Fibroblast of skin of back (primary cell): ENCODE measurements around the gene MYO7A.

Experiments
- DNase-seq: peaks from one replicate; pipeline ENCODE4 v3.0.0-alpha.2; 2013

Gene MYO7A

GRCh38 chr11:77217156-77217555 lies 89.1 kb downstream of the MYO7A start:
- no peak for DNase-seq

GRCh38 chr11:77223797-77224196 lies 95.8 kb downstream of the MYO7A start:
- no peak for DNase-seq

GRCh38 chr11:77230878-77231605 lies 103.0 kb downstream of the MYO7A start:
- no peak for DNase-seq

- DNase-seq, result no peak
These were observed 103.8 kb downstream of the MYO7A start for GRCh38 chr11:77231800-77232199.

- DNase-seq, result no peak
These were observed 104.2 kb downstream of the MYO7A start for GRCh38 chr11:77232242-77232641.

- DNase-seq, result no peak
These were observed 105.0 kb downstream of the MYO7A start for GRCh38 chr11:77233011-77233410.

- peak; percentile 19 for DNase-seq
These were observed 108.9 kb downstream of the MYO7A start for GRCh38 chr11:77236901-77237300.

GRCh38 chr11:77244277-77245027 lies 116.4 kb downstream of the MYO7A start:
- peak; percentile 85 for DNase-seq

- DNase-seq, result peak; percentile 26
These were observed 121.4 kb downstream of the MYO7A start for GRCh38 chr11:77249427-77249826.

GRCh38 chr11:77250881-77251640 lies 123.0 kb downstream of the MYO7A start:
- DNase-seq, result peak; percentile 75

GRCh38 chr11:77252555-77253270 lies 124.7 kb downstream of the MYO7A start:
- DNase-seq, result no peak

- DNase-seq, result no peak
These were observed 125.6 kb downstream of the MYO7A start for GRCh38 chr11:77253690-77254089.

GRCh38 chr11:77259641-77260040 lies 131.6 kb downstream of the MYO7A start:
- DNase-seq, result peak; percentile 73

GRCh38 chr11:77262803-77263202 lies 134.8 kb downstream of the MYO7A start:
- no peak for DNase-seq
